ENCODE data around the gene CHST4. TPM values are rescaled to one million over a fixed set of nuclear protein-coding genes. Genes with fewer than 3 reads are reported as not detected.

CHST4 gene
- total RNA-seq, 2 experiments from 2014 or later, result 0.29 to 4.5 TPM

DNA sequence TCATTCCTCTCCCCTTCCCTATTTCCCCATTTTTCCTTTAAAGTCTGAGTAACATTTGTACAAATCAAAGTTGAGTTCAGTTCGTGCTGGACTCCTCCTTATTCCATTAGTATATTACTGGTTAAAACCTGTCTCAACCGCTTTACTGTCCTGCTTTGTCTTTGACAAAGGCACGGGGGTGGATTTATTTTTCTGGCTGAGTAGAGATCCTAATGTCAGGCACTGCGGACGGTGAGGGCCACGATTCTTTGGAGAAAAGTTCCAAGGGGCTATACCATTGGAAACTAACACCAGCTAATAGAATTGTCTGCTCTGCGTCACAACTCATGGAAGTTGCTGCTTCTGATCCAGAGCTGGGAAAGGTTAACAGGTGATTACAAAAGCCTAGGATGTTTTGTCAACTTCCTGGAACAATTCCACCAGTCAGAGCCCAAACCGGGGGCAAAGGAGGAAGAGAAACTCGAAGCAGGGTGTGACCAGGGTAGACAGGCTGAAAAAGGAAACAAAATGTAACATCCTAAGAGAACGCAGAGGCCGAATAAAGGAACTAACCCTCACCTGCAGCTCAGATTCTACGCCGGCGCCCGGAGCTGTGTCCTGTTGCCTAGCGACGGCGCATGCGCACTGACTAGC, 38.2 kb downstream of the CHST4 start:
- ChIA-PET CTCF (ENCODE audit: unreplicated experiment) (interaction anchor here (0.6 to 1.9 kb wide), 5 partner anchors 10 to 212 kb away, joined by 3 to 28 read pairs (median 3); no protein-coding TSS in a partner anchor), POLR2A (interaction anchor here (0.6 to 1.5 kb wide), 5 partner anchors 9 to 367 kb away, joined by 3 to 6 read pairs (median 5); partner anchors contain the start of gene ZNF23)
- Histone ChIP-seq H2AFZ (ENCODE audit: low read length) (peak overlapping the region; percentile 86), H3K36me3 (ENCODE audit: insufficient read depth, low read length) (no peaks in the 10 kb centered on the region), H3K79me2 (ENCODE audit: insufficient read depth, low read depth, low read length) (no peaks in the 10 kb centered on the region), H3K9me2 (ENCODE audit: insufficient read depth, low read length) (no peaks in the 10 kb centered on the region), H3K4me3 (ENCODE audit: low read depth, low read length, poor library complexity, severe bottlenecking) (peak overlapping the region; percentile 67), H3K4me1 (ENCODE audit: insufficient read depth, low read length, poor library complexity, severe bottlenecking) (peaks cover 29% of the 10 kb centered on the region), H4K20me1 (ENCODE audit: insufficient read depth, low read length) (no peaks in the 10 kb centered on the region), H3K4me2 (ENCODE audit: low read length) (peak overlapping the region; percentile 90), H3K9me3 (ENCODE audit: low read length) (peaks cover 16% of the 10 kb centered on the region), H3K27ac (ENCODE audit: low read depth, low read length, poor library complexity, severe bottlenecking) (peak overlapping the region; percentile 97)
- intact Hi-C loops (cut with micrococcal nuclease; ENCODE audit: unreplicated experiment), result loop anchor here (2.0 to 10.0 kb wide), 3 partner anchors 182 to 530 kb away; partner anchors contain the start of genes DHX38, TXNL4B and ZNF821
- BruUV-seq (replicated peaks), result TSS peak; percentile 96
- no peak for TF ChIP-seq EZH2phosphoT487 (IDR thresholded peaks at IDR 0.05; ENCODE audit: borderline replicate concordance, low read depth, low read length)
- TF ChIP-seq, protein P1, sequence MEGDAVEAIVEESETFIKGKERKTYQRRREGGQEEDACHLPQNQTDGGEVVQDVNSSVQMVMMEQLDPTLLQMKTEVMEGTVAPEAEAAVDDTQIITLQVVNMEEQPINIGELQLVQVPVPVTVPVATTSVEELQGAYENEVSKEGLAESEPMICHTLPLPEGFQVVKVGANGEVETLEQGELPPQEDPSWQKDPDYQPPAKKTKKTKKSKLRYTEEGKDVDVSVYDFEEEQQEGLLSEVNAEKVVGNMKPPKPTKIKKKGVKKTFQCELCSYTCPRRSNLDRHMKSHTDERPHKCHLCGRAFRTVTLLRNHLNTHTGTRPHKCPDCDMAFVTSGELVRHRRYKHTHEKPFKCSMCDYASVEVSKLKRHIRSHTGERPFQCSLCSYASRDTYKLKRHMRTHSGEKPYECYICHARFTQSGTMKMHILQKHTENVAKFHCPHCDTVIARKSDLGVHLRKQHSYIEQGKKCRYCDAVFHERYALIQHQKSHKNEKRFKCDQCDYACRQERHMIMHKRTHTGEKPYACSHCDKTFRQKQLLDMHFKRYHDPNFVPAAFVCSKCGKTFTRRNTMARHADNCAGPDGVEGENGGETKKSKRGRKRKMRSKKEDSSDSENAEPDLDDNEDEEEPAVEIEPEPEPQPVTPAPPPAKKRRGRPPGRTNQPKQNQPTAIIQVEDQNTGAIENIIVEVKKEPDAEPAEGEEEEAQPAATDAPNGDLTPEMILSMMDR (conservative IDR thresholded peaks at IDR 0.05; ENCODE audit: low read length), result no peak
- DNase-seq (ENCODE audit: low spot score), result no peak

DNA sequence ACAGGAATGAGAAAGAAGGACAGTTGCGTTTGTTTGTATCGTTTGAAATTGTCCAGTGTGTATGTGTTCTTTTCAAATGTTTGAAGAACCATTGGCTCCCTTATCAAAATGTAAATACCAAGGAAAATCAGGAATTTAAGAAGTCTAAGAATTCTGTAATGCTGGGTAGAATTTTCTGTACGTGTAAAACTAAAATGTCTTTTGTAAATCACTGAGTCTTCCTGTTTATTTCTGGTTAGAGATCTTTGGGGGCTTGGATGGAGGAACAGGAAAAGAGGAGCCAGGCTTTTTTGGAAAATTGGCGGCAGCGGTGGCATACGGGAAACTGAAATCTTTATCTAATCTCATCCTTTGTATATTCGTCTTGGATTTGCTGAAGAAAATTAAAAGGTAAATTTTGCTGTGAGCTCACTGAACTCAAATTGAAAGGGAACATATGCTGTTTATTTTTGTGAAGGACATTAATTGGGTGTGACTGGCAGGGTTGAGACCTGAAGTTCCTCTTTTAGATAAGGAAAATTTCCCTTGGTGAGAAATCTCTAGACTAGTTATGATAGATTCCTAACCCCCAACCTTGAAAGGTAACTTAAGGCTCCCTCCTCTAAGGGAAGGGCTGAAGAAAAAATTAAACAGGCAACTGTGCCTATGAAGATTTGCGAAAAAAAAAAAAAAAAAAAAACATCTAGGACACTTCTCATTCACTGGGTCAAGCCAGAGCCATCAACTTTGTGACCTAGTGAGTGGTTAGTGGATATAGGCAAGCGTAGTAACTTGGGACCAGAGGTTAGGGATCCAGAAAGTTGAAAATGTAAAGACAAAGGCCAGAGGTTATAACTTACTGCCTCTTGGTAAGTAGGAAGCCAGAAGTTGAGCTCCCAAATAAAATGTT, 39.8 kb downstream of the CHST4 start:
- no peaks in the 10 kb centered on the region for H3K79me2 ChIP-seq (ENCODE audit: insufficient read depth, low read depth, low read length)
- intact Hi-C loops (cut with micrococcal nuclease; ENCODE audit: unreplicated experiment), result loop anchor here (1.0 to 10.0 kb wide), 5 partner anchors 45 to 529 kb away; partner anchors contain the start of genes DHX38, TXNL4B and ZNF821
- H4K20me1 ChIP-seq (ENCODE audit: insufficient read depth, low read length), result no peaks in the 10 kb centered on the region
- H2AFZ ChIP-seq (ENCODE audit: low read length), result peak overlapping the region; percentile 92
- peaks cover 11% of the 10 kb centered on the region; the same call in 1 of the 2 replicates for H3K9me3 ChIP-seq (ENCODE audit: low read length)
- DNase-seq (ENCODE audit: low spot score), result peak; percentile 17
- peak overlapping the region; percentile 75 for H3K4me2 ChIP-seq (ENCODE audit: low read length)
- H3K9me2 ChIP-seq (ENCODE audit: insufficient read depth, low read length), result no peaks in the 10 kb centered on the region
- TF ChIP-seq, protein P1 (conservative IDR thresholded peaks at IDR 0.05; ENCODE audit: low read length), result no peak
- TF ChIP-seq EZH2phosphoT487 (IDR thresholded peaks at IDR 0.05; ENCODE audit: borderline replicate concordance, low read depth, low read length), result no peak
- ChIA-PET CTCF (ENCODE audit: unreplicated experiment) (interaction anchor here (0.6 to 1.9 kb wide), 4 partner anchors 8 to 65 kb away, joined by 3 to 28 read pairs (median 4); no protein-coding TSS in a partner anchor), POLR2A (interaction anchor here (0.7 to 1.2 kb wide), 3 partner anchors 45 to 502 kb away, joined by 5 to 9 read pairs (median 5); no protein-coding TSS in a partner anchor)
- peaks cover 29% of the 10 kb centered on the region for H3K4me1 ChIP-seq (ENCODE audit: insufficient read depth, low read length, poor library complexity, severe bottlenecking)
- peak overlapping the region; percentile 97 for H3K27ac ChIP-seq (ENCODE audit: low read depth, low read length, poor library complexity, severe bottlenecking)
- H3K4me3 ChIP-seq (ENCODE audit: low read depth, low read length, poor library complexity, severe bottlenecking), result peak overlapping the region; percentile 67
- no peaks in the 10 kb centered on the region for H3K36me3 ChIP-seq (ENCODE audit: insufficient read depth, low read length)
- no TSS peak for BruUV-seq (replicated peaks)

Data from OCI-LY7 (cell line).